HepG2 (cell line): ENCODE data around the gene RAB5B. TPM values are rescaled to one million over a fixed set of nuclear protein-coding genes. Genes with fewer than 3 reads are reported as not detected.

ENCODE experiments used
- ARID4A ChIP-seq: sonication (generic); formaldehyde crosslinking; IDR thresholded peaks from 2 replicates; pipeline ENCODE4 v1.5.0; 2020; ENCODE audit warnings: mild to moderate bottlenecking, missing genetic modification reagents, borderline replicate concordance
- KLF12 ChIP-seq: sonication (generic); formaldehyde crosslinking; IDR thresholded peaks from 2 replicates; pipeline ENCODE4 v1.4.0; 2020; ENCODE audit warnings: missing genetic modification reagents, borderline replicate concordance
- LRRFIP1 ChIP-seq: sonication (generic); formaldehyde crosslinking; conservative IDR thresholded peaks from 2 replicates; pipeline ENCODE4 v1.4.0; 2020; ENCODE audit warnings: missing genetic modification reagents
- PAX8 ChIP-seq: sonication (generic); formaldehyde crosslinking; IDR thresholded peaks from 2 replicates; pipeline ENCODE4 v1.8.0; 2022; ENCODE audit warnings: mild to moderate bottlenecking, missing genetic modification reagents, borderline replicate concordance
- PCBP2 ChIP-seq: fragments of 200-400 bp; formaldehyde crosslinking; optimal IDR thresholded peaks from 2 replicates; pipeline ENCODE3; 2018; ENCODE audit warnings: low read length, low read depth; ENCODE audit not compliant: poor library complexity, severe bottlenecking
- RFXAP ChIP-seq: sonication (generic); formaldehyde crosslinking; IDR thresholded peaks from 2 replicates; pipeline ENCODE4 v1.4.0; 2020; ENCODE audit warnings: missing genetic modification reagents, borderline replicate concordance
- TARDBP ChIP-seq: sonication (generic); formaldehyde crosslinking; IDR thresholded peaks from 2 replicates; pipeline ENCODE4 v1.8.0; 2022; ENCODE audit warnings: mild to moderate bottlenecking, missing genetic modification reagents
- ZBTB20 ChIP-seq: sonication (generic); formaldehyde crosslinking; IDR thresholded peaks from 2 replicates; pipeline ENCODE4 v1.8.1; 2023; ENCODE audit warnings: missing genetic modification reagents, low read depth, mild to moderate bottlenecking, borderline replicate concordance
- ZNF350 ChIP-seq: sonication (generic); formaldehyde crosslinking; IDR thresholded peaks from 2 replicates; pipeline ENCODE4 v1.4.0; 2020; ENCODE audit warnings: mild to moderate bottlenecking, low read depth, missing genetic modification reagents, borderline replicate concordance
- ZNF644 ChIP-seq: IDR thresholded peaks from 2 replicates; pipeline ENCODE4 v1.6.1; 2016; ENCODE audit warnings: low read depth
- ZNF660 ChIP-seq: sonication (generic); formaldehyde crosslinking; IDR thresholded peaks from 2 replicates; pipeline ENCODE4 v1.5.1; 2020; ENCODE audit warnings: mild to moderate bottlenecking, low read depth, missing genetic modification reagents, borderline replicate concordance
- polyA plus RNA-seq, 8 experiments: library from polyadenylated mRNA; depleted of rRNA in 3 of 8; stranded (reverse) in 7 of 8; unstranded in 1 of 8; fragments of >200 nt; fragmentation: Illumina TruSeq in 4 of 8; extraction: Trizol in 4 of 8; gene quantifications; 2 replicates each; pipeline versions ENCODE4 v1.2.1 to v1.2.3, GENCODE V29; 2011 to 2016; ENCODE audit warnings: low read depth in 4 of 8, missing spikeins in 1 of 8, mixed read lengths in 1 of 8; ENCODE audit not compliant: insufficient read depth in 1 of 8
- total RNA-seq, 5 experiments: library from RNA; depleted of rRNA; stranded (reverse); fragments of >200 nt; fragmentation: Illumina TruSeq; extraction: Trizol; gene quantifications; 2 replicates each; pipeline ENCODE4 v1.2.3, GENCODE V29; 2016; ENCODE audit warnings: low read depth in 1 of 5
- TF ChIP-seq, protein P1 (sequence below): sonication (generic); formaldehyde crosslinking; IDR thresholded peaks from 2 replicates; pipeline ENCODE4 v1.5.1; 2020; ENCODE audit warnings: mild to moderate bottlenecking, moderate library complexity, missing genetic modification reagents
- TF ChIP-seq, protein P2 (sequence below): sonication (generic); formaldehyde crosslinking; IDR thresholded peaks from 2 replicates; pipeline ENCODE4 v1.9.0; 2021; ENCODE audit warnings: missing genetic modification reagents, borderline replicate concordance
- TF ChIP-seq, protein P3 (sequence below): sonication (generic); formaldehyde crosslinking; IDR thresholded peaks from 2 replicates; pipeline ENCODE4 v1.5.0; 2020; ENCODE audit warnings: missing genetic modification reagents, mild to moderate bottlenecking, borderline replicate concordance
- TF ChIP-seq, protein P4 (sequence below): IDR thresholded peaks from 2 replicates; pipeline ENCODE4 v1.6.1; 2012; ENCODE audit warnings: low read depth, low read length, improper control_type of control experiment

The RAB5B gene
- total and polyA plus RNA-seq, 2 of the 13 experiments (the other 11 are each of a cell fraction or from before 2014, with no cell fraction given): 26.0 to 68.3 TPM

DNA sequence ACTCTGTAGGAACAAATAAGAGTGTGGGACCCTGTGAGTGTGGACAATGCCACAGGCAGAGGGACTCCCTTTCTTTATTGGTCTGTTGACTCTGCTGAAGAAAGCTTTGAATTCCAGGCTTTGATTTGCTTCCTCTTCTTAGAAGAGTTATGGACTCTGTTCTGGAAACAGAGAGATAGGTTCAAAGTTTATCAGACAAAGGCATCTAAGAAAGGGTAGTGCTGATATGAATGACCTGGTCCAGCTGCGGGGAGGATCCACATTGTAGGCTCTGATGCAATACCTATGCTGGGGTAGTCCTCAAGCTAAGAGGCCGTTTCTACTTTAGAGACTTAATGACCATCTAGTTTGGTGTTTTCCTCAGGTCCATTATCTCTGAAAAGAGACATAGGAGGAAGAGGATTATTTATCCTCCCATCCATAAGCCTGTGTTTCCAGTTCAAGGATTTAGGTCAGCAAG, 36.3 kb downstream of the RAB5B start (continued):
- TF ChIP-seq ZBTB20 (no peak), ZNF350 (no peak), RFXAP (CRISPR knock-in tag) (no peak), ARID4A (CRISPR knock-in tag) (peak; percentile 24; the same call in 1 of the 2 replicates), KLF12 (CRISPR knock-in tag) (no peak), ZNF644 (CRISPR knock-in tag) (0 out of 2 replicates have a peak, but pooled peaks have one; percentile 42), PAX8 (CRISPR knock-in tag) (no peak), ZNF660 (CRISPR knock-in tag) (no peak), LRRFIP1 (no peak), PCBP2 (no peak), TARDBP (CRISPR knock-in tag) (peak; percentile 74; the same call in 1 of the 2 replicates)
- TF ChIP-seq, protein P1, sequence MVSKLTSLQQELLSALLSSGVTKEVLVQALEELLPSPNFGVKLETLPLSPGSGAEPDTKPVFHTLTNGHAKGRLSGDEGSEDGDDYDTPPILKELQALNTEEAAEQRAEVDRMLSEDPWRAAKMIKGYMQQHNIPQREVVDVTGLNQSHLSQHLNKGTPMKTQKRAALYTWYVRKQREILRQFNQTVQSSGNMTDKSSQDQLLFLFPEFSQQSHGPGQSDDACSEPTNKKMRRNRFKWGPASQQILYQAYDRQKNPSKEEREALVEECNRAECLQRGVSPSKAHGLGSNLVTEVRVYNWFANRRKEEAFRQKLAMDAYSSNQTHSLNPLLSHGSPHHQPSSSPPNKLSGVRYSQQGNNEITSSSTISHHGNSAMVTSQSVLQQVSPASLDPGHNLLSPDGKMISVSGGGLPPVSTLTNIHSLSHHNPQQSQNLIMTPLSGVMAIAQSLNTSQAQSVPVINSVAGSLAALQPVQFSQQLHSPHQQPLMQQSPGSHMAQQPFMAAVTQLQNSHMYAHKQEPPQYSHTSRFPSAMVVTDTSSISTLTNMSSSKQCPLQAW (CRISPR knock-in tag): no peak
- TF ChIP-seq, protein P2, sequence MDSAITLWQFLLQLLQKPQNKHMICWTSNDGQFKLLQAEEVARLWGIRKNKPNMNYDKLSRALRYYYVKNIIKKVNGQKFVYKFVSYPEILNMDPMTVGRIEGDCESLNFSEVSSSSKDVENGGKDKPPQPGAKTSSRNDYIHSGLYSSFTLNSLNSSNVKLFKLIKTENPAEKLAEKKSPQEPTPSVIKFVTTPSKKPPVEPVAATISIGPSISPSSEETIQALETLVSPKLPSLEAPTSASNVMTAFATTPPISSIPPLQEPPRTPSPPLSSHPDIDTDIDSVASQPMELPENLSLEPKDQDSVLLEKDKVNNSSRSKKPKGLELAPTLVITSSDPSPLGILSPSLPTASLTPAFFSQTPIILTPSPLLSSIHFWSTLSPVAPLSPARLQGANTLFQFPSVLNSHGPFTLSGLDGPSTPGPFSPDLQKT: no peak
- TF ChIP-seq, protein P3, sequence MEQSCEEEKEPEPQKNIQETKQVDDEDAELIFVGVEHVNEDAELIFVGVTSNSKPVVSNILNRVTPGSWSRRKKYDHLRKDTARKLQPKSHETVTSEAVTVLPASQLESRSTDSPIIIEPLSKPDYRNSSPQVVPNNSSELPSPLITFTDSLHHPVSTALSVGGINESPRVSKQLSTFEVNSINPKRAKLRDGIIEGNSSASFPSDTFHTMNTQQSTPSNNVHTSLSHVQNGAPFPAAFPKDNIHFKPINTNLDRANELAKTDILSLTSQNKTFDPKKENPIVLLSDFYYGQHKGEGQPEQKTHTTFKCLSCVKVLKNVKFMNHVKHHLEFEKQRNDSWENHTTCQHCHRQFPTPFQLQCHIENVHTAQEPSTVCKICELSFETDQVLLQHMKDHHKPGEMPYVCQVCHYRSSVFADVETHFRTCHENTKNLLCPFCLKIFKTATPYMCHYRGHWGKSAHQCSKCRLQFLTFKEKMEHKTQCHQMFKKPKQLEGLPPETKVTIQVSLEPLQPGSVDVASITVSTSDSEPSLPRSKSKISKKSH (CRISPR knock-in tag): no peak
- TF ChIP-seq, protein P4, sequence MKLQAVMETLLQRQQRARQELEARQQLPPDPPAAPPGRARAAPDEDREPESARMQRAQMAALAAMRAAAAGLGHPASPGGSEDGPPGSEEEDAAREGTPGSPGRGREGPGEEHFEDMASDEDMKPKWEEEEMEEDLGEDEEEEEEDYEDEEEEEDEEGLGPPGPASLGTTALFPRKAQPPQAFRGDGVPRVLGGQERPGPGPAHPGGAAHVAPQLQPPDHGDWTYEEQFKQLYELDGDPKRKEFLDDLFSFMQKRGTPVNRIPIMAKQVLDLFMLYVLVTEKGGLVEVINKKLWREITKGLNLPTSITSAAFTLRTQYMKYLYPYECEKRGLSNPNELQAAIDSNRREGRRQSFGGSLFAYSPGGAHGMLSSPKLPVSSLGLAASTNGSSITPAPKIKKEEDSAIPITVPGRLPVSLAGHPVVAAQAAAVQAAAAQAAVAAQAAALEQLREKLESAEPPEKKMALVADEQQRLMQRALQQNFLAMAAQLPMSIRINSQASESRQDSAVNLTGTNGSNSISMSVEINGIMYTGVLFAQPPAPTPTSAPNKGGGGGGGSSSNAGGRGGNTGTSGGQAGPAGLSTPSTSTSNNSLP: peak; percentile 14; the same call in 1 of the 2 replicates
